Measurements from ENCODE around the gene IFT88.

DNA sequence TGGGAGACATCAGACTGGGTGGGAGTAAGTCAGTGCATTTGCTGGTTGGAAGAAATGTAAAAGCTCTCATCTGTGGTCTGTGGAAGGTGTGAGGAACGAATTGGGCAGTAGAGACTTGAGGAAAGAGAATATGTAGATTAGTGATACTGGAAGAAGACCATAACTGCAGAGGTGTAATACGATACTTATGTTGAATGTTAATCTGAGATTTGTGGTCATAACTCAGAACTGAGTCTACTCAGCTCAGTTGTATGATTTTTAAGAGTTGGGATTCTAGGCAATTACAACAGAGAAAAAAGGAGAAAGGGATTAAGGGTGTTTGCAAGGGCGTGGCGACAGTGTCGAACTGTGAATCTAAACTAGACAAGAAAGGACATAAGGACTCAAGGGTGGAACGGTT lies 133.3 kb downstream of the IFT88 start:
- TF ChIP-seq, protein P1, sequence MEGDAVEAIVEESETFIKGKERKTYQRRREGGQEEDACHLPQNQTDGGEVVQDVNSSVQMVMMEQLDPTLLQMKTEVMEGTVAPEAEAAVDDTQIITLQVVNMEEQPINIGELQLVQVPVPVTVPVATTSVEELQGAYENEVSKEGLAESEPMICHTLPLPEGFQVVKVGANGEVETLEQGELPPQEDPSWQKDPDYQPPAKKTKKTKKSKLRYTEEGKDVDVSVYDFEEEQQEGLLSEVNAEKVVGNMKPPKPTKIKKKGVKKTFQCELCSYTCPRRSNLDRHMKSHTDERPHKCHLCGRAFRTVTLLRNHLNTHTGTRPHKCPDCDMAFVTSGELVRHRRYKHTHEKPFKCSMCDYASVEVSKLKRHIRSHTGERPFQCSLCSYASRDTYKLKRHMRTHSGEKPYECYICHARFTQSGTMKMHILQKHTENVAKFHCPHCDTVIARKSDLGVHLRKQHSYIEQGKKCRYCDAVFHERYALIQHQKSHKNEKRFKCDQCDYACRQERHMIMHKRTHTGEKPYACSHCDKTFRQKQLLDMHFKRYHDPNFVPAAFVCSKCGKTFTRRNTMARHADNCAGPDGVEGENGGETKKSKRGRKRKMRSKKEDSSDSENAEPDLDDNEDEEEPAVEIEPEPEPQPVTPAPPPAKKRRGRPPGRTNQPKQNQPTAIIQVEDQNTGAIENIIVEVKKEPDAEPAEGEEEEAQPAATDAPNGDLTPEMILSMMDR (IDR thresholded peaks at IDR 0.05; ENCODE audit: insufficient read depth, low read length, poor library complexity, severe bottlenecking), result no peak
- no peak for TF ChIP-seq EZH2phosphoT487 (conservative IDR thresholded peaks at IDR 0.05; ENCODE audit: low read length)

Data from SU-DHL-6 (cell line).